GM13976 (cell line): ENCODE measurements around the gene KIFC3.
"Not testable (repeated sequence)": the region's sequence is repeated elsewhere in the genome, so short reads cannot be mapped to it uniquely, and the experiment has no call there.

Experiments used
- DNase-seq: peaks from one replicate; pipeline ENCODE4 v3.0.0; 2012; ENCODE audit warnings: low spot score
- in situ Hi-C: fragments of 300-500 bp; cut with MboI; formaldehyde crosslinking; loops from one replicate; pipeline ENCODE4 v1.12.0; 2022; ENCODE audit warnings: low sequenced_read_pairs, mixed read lengths, inconsistent platforms; ENCODE audit not compliant: unreplicated experiment
- TF ChIP-seq, protein P1 (sequence below): IDR thresholded peaks from 2 replicates; pipeline ENCODE4 v1.5.1; 2012; ENCODE audit warnings: borderline replicate concordance, mild to moderate bottlenecking; ENCODE audit not compliant: insufficient read depth; ENCODE audit errors: extremely low read depth, missing control alignments, control extremely low read depth

Gene KIFC3

DNA sequence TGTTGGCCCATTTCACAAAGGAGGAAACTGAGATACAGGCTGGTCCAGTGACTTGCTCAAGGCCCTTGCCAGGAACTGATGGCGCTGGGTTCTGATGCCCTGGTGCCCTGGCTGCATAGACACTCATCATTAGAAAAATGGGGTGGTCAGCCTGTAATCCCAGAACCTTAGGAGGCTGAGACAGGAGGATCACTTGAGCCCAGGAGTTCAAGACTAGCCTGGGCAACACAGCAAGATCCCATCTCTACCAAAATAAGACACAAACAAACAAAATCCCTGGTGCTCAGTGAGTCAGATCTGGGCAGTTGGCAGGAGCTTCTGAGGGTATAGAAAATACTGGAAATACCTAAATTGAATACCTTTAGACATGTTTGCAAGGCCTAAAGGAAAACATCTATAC, 41.1 kb upstream of the KIFC3 start:
- DNase-seq = no peak
- in situ Hi-C loops = no loop called here
- TF ChIP-seq, protein P1, sequence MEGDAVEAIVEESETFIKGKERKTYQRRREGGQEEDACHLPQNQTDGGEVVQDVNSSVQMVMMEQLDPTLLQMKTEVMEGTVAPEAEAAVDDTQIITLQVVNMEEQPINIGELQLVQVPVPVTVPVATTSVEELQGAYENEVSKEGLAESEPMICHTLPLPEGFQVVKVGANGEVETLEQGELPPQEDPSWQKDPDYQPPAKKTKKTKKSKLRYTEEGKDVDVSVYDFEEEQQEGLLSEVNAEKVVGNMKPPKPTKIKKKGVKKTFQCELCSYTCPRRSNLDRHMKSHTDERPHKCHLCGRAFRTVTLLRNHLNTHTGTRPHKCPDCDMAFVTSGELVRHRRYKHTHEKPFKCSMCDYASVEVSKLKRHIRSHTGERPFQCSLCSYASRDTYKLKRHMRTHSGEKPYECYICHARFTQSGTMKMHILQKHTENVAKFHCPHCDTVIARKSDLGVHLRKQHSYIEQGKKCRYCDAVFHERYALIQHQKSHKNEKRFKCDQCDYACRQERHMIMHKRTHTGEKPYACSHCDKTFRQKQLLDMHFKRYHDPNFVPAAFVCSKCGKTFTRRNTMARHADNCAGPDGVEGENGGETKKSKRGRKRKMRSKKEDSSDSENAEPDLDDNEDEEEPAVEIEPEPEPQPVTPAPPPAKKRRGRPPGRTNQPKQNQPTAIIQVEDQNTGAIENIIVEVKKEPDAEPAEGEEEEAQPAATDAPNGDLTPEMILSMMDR = no peak

DNA sequence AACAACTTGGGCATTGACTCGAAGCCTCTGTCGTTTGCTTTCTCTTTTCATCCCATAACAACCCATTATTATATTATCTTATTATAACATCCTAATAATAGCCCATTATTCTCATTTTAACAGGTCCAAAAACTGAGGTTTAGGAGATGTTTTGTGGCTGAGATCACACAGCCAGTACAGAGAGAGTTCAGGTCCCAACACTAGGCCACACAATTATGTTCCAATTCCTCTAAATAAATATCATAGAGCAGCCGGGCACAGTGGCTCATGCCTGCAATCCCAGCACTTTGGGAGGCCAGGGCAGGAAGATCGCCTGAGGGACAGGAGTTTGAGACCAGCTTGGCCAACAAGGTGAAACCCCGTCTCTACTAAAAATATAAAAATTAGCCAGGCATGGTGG, 40.3 kb upstream of the KIFC3 start:
- TF ChIP-seq, protein P1 = no peak
- DNase-seq = no peak
- in situ Hi-C loops = no loop called here

DNA sequence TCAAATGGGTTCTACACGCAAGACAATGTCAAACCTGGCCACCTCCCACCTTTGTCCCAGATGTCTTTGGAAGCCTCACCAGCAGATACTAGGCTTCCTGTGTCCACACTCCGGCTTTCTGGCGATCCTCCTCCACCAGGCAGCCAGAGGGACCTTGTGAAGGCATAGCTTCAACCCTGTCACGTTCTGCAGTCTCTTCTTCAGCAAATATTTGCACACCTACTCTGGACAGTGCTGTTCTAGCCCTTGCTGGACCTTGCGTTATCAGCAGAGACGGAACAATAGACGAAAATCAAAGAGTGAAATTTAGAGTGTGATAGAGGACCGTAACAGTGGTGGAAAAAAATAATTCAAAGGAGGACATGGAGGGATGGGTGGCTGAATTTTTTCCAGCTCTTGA, 38.5 kb upstream of the KIFC3 start:
- in situ Hi-C loops = no loop called here
- TF ChIP-seq, protein P1 = no peak
- DNase-seq = no peak

DNA sequence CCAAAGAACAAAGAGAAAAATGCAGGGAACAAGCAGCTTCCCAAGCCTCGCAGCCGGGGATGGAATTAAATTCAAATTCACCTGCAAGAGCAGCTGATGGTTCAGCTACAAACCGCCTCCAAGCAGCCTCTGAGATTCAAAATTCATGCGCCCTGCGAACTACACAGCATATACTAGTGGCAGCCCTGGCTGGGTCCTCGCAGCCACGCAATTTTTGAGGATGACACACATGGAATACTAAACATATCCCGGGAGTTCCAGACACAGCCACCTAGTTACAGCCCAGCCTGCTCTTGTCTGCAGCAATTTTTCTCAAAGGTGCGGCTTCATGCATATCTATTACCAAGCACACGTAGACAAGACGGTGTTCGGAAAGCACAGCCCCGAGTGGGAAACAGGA, 35.9 kb upstream of the KIFC3 start:
- DNase-seq = no peak
- in situ Hi-C loops = no loop called here
- TF ChIP-seq, protein P1 = no peak

DNA sequence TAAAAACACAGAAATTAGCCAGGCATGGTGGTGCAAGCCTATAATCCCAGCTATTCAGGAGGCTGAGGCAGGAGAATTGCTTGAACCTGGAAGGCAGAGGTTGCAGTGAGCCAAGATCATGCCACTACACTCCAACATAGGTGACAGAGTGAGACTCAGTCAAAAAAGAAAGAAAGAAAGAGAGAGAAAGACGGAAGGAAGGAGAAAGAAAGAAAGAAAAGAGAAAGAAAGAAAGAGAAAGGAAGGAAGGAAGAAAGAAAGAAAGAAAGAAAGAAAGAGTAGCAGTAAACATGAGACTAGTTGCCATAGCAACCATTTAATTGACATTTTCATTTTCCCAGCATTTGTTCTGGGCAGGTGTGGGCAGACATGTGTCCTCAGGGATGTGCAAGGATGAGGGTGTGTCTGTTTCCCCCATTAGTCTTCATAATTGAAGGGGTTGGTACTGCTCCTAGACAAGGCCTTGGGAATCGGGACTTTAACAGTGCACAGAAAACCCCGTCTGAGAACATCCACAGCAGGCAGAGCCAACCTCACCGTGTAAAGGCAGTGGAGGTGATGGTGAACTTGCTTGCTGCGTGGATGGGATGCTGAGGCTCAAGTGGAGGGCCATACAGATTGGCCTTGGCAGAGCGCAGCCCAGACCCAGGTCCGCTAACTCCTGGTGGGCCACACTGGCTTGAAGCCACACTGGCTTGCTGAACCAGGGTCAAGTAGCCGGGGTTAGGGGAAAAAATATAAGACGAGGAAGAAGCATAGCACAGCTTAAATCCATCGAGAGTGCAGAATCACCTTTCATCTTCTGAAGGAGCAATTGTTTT, 35.2 kb upstream of the KIFC3 start:
- TF ChIP-seq, protein P1 = no peak
- in situ Hi-C loops = no loop called here

DNA sequence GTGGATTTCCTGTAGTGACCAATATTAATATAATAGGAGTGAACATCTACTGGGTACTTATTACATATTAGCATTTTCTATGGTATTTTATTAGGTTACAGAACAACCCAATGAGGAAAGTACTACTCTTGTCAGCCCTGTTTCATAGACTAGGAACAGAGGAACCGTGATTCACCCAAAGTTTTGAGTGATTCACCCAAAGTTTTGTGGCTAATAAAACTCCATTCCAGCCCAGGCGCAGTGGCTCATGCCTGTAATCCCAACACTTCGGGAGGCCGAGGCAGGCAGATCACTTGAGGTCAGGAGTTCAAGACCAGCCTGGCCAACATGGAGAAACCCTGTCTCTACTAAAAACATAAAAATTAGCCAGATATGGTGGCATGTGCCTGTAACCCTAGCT, 33.1 kb upstream of the KIFC3 start:
- in situ Hi-C loops, DNase-seq: not testable (repeated sequence)

More for the DNA sequence above, 35.2 kb upstream of the KIFC3 start:
- DNase-seq = no peak

DNA sequence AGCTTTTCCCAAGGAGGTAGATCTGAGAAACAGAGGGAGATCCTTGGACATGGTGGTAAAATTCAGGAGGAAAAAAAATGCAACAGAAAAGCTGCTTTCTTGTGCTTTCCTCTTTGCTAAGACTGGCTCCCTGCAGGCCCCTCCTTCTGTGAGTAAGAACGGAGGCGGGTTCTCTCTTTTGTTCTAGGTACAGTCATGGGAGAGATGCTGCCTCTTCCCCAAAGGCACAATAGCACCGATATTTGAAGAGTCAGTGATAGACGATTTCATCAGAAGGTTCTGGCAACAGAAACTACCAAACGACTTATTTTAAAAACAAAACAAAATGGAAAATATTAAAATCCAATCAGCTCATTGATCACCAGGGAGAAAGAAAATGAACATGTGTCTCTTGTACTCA, 32.6 kb upstream of the KIFC3 start:
- TF ChIP-seq, protein P1 = no peak

More for the DNA sequence above, 32.6 kb upstream of the KIFC3 start:
- DNase-seq = no peak
- in situ Hi-C loops = no loop called here
